Heart left ventricle (tissue), 16 donors: Measurements from ENCODE around the gene FREM1. TPM values are rescaled to one million over a fixed set of nuclear protein-coding genes. Genes with fewer than 3 reads are reported as not detected.

Source experiments
- ATAC-seq, 4 donors: fragments of 200-7000 bp; cut with Tn5 transposase; one replicate each; pipeline ENCODE4 v1.9.1; 2020 to 2022; ENCODE audit warnings: moderate library complexity in 4 of 4, mild to moderate bottlenecking in 3 of 4, moderate number of reproducible peaks in 1 of 4
- DNase-seq, 5 donors: peaks; one replicate each; pipeline ENCODE4 v3.0.0-alpha.2; 2020
- H3K27ac ChIP-seq, 12 donors: fragments of 200-600 bp; sonication (generic) in 4 of 12; one replicate each; pipeline versions ENCODE4 v1.5.0 to v1.8.0; 2016 to 2022; ENCODE audit warnings: mild to moderate bottlenecking in 2 of 12
- H3K27me3 ChIP-seq, 9 donors: fragments of 200-600 bp; sonication (generic) in 2 of 9; one replicate each; pipeline versions ENCODE4 v1.5.1 to v1.8.0; 2016 to 2022; ENCODE audit warnings: mild to moderate bottlenecking in 3 of 9
- H3K36me3 ChIP-seq, 9 donors: fragments of 200-600 bp; sonication (generic) in 2 of 9; one replicate each; pipeline versions ENCODE4 v1.5.0 to v1.8.0; 2018 to 2022; ENCODE audit warnings: mild to moderate bottlenecking in 2 of 9
- H3K4me1 ChIP-seq, 12 donors: fragments of 200-600 bp; sonication (generic) in 4 of 12; one replicate each; pipeline versions ENCODE4 v1.5.0 to v1.8.0; 2016 to 2022; ENCODE audit warnings: mild to moderate bottlenecking in 3 of 12
- H3K4me3 ChIP-seq, 12 donors: fragments of 200-600 bp; sonication (generic) in 4 of 12; one replicate each; pipeline versions ENCODE4 v1.5.0 to v1.8.0; 2017 to 2022; ENCODE audit warnings: mild to moderate bottlenecking in 9 of 12, moderate library complexity in 4 of 12
- H3K9me3 ChIP-seq, 12 donors: fragments of 200-600 bp; sonication (generic) in 4 of 12; one replicate each; pipeline versions ENCODE4 v1.5.0 to v1.8.0; 2016 to 2022; ENCODE audit warnings: mild to moderate bottlenecking in 1 of 12
- CTCF ChIP-seq, 12 donors: fragments of 200-600 bp; sonication (generic) in 4 of 12; IDR thresholded peaks; one replicate each; pipeline versions ENCODE4 v1.5.0 to v1.8.0; 2018 to 2022; ENCODE audit warnings: antibody characterized with exemption in 12 of 12, mild to moderate bottlenecking in 5 of 12
- POLR2A ChIP-seq, 2 donors: fragments of 450-650 bp; IDR thresholded peaks; one replicate each; pipeline ENCODE4 v1.6.1; 2017; ENCODE audit warnings: antibody characterized with exemption in 2 of 2, mild to moderate bottlenecking in 2 of 2, moderate library complexity in 2 of 2
- WGBS, 4 donors: extraction: QIAGEN DNeasy Blood & Tissue Kit in 2 of 4; methylation state at CpG; one replicate each; pipeline versions ENCODE4 v1.1.5 to v1.1.7; 2013 to 2018; 5-methylcytosine and 5-hydroxymethylcytosine counted together
- intact Hi-C, 10 donors: fragments of 100-400 bp; cut with DNase I; formaldehyde crosslinking; loops; one replicate each; pipeline versions ENCODE4 v1.11.1 to v1.14.2; 2022
- polyA plus RNA-seq, 2 donors: library from polyadenylated mRNA; stranded (reverse); fragments of 200-250 nt; gene quantifications; one replicate each; pipeline ENCODE4 v1.2.3, GENCODE V29; 2013
- total RNA-seq, 9 donors: library from RNA; depleted of rRNA in 2 of 9; stranded (reverse); fragments of >200 nt in 2 of 9; fragmentation: NEBNext Ultra II Directional in 3 of 9; extraction: Animal tissue kit (Norgen Biotek cat#: 25700) in 3 of 9; gene quantifications; one replicate each; pipeline versions ENCODE4 v1.1.0 to v1.2.4, GENCODE V29; 2016 to 2023
- donor health status: ischemic (EF 13 %, LVEDD 7.1; RV severe dilation, severe dysfunction).
- donor health status: healthy with polysubstance abuse.
- donor health status: DM: no; HTN: yes; CAD: no.
- donor health status: DM: no; HTN: no; CAD: no.
- donor health status: ischemic (EF 25% LVEDD 6.9; RV normal size, moderate dysfunction).
- donor health status: ischemic (EF 25% LVEDD 5.7; RV mildly dilated, moderate dysfunction).
- donor health status: healthy.
- donor health status: DM: yes; HTN: yes; CAD: no.
- donor health status: ischemic (EF 35%, LVEDD 5.7; RV mildly dilated, moderate dysfunction).
- donor health status: nonischemic (EF 11% LVEDD 7.7; RV severe dilation, severe dysfunction).
- donor health status: DM: yes; HTN: yes; CAD: no.
- donor health status: PGD.
- donor health status: ischemic (EF 29% LVEDD 5.4; RV normal size, mild dysfunction).
- donor health status: nonischemic (EF 23%, LVEDD 6.1; RV moderate dilation, normal function).

Gene FREM1
- total and polyA plus RNA-seq, 11 donors: 0.29 to 6.5 (median 1.9) TPM

GRCh38 chr9:14775917-14776316, 134.3 kb downstream of the FREM1 start:
- WGBS, 4 donors: 88 to 98% (median 90%) methylated on average over 5 to 7 of the region's 7 CpGs

GRCh38 chr9:14770592-14770991, 139.6 kb downstream of the FREM1 start:
- DNase-seq: no peak
- 67 to 77% (median 74%) methylated on average over 7 of the region's 7 CpGs for WGBS, 4 donors
- no peaks in the 10 kb centered on the region for H3K27me3 ChIP-seq
- ATAC-seq: no peak
- intact Hi-C loops: no loop called here
- no peak overlapping the region for H3K27ac ChIP-seq
- H3K4me1 ChIP-seq: peaks cover 0 to 8% (median 0%) of the 10 kb centered on the region in 12 donors
- H3K9me3 ChIP-seq: no peaks in the 10 kb centered on the region
- H3K36me3 ChIP-seq: peaks cover 0 to 3% (median 0%) of the 10 kb centered on the region in 9 donors
- H3K4me3 ChIP-seq: no peak overlapping the region
- no peak for TF ChIP-seq POLR2A (IDR thresholded peaks at IDR 0.05)
- TF ChIP-seq CTCF (IDR thresholded peaks at IDR 0.05): no peak

More at GRCh38 chr9:14775917-14776316, 134.3 kb downstream of the FREM1 start:
- Histone ChIP-seq H3K4me1 (peaks cover 0 to 10% (median 0%) of the 10 kb centered on the region in 12 donors), H3K4me3 (no peak overlapping the region), H3K27ac (no peak overlapping the region), H3K36me3 (peaks cover 0 to 3% (median 0%) of the 10 kb centered on the region in 9 donors), H3K9me3 (no peaks in the 10 kb centered on the region), H3K27me3 (no peaks in the 10 kb centered on the region)
- ATAC-seq (peak in 1 of 4 donors; percentile 27), DNase-seq (no peak)
- intact Hi-C loops: no loop called here
- TF ChIP-seq POLR2A (IDR thresholded peaks at IDR 0.05) (no peak), CTCF (IDR thresholded peaks at IDR 0.05) (no peak)

DNA sequence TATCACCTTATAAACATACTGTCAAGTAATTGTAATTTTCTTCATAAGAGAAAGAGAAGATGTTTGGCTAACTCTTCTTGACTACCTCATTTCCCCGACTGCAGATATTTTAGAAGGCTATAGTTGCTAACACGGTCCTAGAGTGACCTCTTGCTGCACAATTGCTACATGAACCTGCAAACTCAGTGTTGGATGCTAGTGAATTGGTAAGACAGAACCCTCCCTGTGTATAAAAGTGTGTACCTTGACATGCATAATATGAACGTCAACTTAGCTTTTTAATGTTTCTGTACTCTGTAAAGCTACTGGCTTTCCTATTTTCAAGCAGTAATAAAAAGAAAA, 141.0 kb downstream of the FREM1 start:
- no peaks in the 10 kb centered on the region for H3K9me3 ChIP-seq
- DNase-seq (no peak), ATAC-seq (peak in 2 of 4 donors; percentile 53 to 76)
- intact Hi-C loops: loop anchor here (2.0 to 10.0 kb wide), 8 partner anchors 152 to 1734 kb away; no protein-coding TSS in a partner anchor
- WGBS, 4 donors: 26 to 32% (median 29%) methylated on average over 3 of the region's 3 CpGs
- H3K27me3 ChIP-seq: no peaks in the 10 kb centered on the region
- peaks cover 0 to 3% (median 0%) of the 10 kb centered on the region in 9 donors for H3K36me3 ChIP-seq
- H3K4me3 ChIP-seq: no peak overlapping the region
- H3K27ac ChIP-seq: no peak overlapping the region
- TF ChIP-seq CTCF (IDR thresholded peaks at IDR 0.05) (peak in 5 of 12 donors; percentile 7 to 40 (median 12)), POLR2A (IDR thresholded peaks at IDR 0.05) (no peak)
- H3K4me1 ChIP-seq: peaks cover 0 to 4% (median 0%) of the 10 kb centered on the region in 12 donors

DNA sequence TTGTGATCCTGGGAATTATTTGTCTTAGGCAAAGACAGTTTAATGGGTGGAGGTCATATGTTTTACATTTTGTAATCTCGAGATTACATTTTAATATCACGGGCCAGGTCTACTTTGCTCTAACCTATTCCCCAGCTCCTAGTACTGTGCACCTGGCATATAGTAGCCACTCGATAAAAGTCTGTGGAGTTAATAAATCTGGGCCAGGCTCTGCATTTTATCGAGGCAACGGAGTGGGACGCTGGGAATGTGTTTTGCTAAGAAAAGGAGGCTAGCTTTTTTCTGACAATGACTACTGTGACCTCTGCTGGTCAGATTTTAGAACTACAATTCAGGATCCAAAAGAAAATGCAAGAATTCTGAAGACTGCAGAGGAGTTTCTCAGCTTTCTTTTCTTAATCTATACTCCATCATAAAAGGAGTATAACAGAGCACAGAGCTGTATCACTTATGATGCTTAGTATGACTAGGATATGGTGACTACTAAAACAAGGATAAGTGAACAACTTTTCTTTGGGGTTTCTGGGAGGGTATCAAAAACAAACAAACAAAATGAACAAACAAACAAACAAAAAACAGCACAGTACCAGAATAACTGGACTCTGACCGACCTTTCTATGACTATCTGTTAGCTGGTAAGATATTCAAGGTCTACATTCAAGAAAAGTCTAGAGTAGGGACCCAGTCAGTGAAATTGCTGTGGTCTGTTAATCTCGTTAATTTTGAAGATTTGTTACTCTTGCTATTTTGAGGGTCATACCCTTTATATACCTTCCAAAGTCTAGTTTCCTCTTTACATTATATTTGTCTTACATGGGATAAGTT, 141.6 kb downstream of the FREM1 start:
- intact Hi-C loops: loop anchor here (1.0 to 10.0 kb wide), 9 partner anchors 151 to 1734 kb away; no protein-coding TSS in a partner anchor
- H3K4me3 ChIP-seq: no peak overlapping the region
- no peaks in the 10 kb centered on the region for H3K27me3 ChIP-seq
- DNase-seq (no peak), ATAC-seq (peak in 3 of 4 donors; percentile 27 to 52 (median 42))
- H3K27ac ChIP-seq: no peak overlapping the region
- no peak for TF ChIP-seq POLR2A (IDR thresholded peaks at IDR 0.05)
- TF ChIP-seq CTCF (IDR thresholded peaks at IDR 0.05): peak; percentile 64 to 83 (median 69)
- H3K4me1 ChIP-seq: peaks cover 0 to 4% (median 0%) of the 10 kb centered on the region in 12 donors
- no peaks in the 10 kb centered on the region for H3K36me3 ChIP-seq
- no peaks in the 10 kb centered on the region for H3K9me3 ChIP-seq
- WGBS, 4 donors: 26 to 34% (median 29%) methylated on average over 8 of the region's 8 CpGs
